ENCODE measurements around the gene SPARCL1. TPM values are rescaled to one million over a fixed set of nuclear protein-coding genes. Genes with fewer than 3 reads are reported as not detected.

SPARCL1 gene
- polyA plus RNA-seq, 1 of the 3 experiments (the other 2 are of a cell fraction) = not detected

DNA sequence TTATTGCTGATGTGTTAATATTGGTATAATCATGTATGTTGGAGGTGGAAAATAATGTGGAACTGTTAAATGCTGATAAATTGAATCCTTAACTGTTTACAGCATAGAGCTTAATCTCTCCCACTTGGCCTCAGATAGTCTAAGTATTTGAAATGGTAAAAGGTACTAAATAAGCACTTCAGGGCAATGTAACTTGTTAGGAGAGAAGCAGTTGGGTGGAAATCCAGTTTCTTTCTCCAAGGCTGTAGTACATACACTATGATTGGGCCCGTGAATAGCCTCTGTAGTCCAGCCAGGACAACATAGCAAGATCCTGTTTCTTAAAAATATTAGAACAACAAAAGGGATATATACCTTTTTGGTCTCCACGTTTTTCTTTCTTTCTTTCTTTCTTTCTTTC, 67.1 kb downstream of the SPARCL1 start:
- WGBS (ENCODE audit: low lambda C conversion rate) = 88% methylated on average over 2 of the region's 2 CpGs
- Histone ChIP-seq H3K27me3 (ENCODE audit: insufficient read depth) (no peaks in the 10 kb centered on the region), H3K9ac (no peak overlapping the region), H3K9me3 (no peaks in the 10 kb centered on the region), H3F3A (replicated peaks; ENCODE audit: insufficient read depth) (no peaks in the 10 kb centered on the region), H3K4me1 (ENCODE audit: control insufficient read depth in 1 of 2, insufficient read depth in 2 of 2, low read depth in 1 of 2, low read length in 1 of 2) (no peaks in the 10 kb centered on the region), H3K4me3 (ENCODE audit: low read depth in 2 of 2, low read length in 1 of 2) (no peak overlapping the region), H3K9me2 (no peaks in the 10 kb centered on the region), H3K27ac (ENCODE audit: low read depth in 2 of 2, low read length in 1 of 2) (no peak overlapping the region), H3K4me2 (no peak overlapping the region), H3K79me2 (ENCODE audit: insufficient read depth) (no peaks in the 10 kb centered on the region), H2AFZ (ENCODE audit: low read depth) (no peak overlapping the region), H4K20me1 (ENCODE audit: insufficient read depth) (no peaks in the 10 kb centered on the region), H3K36me3 (replicated peaks in 1 of 2; ENCODE audit: control insufficient read depth in 1 of 2, insufficient read depth in 2 of 2, low read length in 1 of 2) (peaks cover 8 to 19% of the 10 kb centered on the region in 2 experiments)
- DNase-seq = no peak
- TF ChIP-seq TCF12 (IDR thresholded peaks at IDR 0.05) (no peak), EZH2phosphoT487 (IDR thresholded peaks at IDR 0.05; ENCODE audit: borderline replicate concordance, low read depth) (no peak), REST (IDR thresholded peaks at IDR 0.05; ENCODE audit: low read depth, low read length) (no peak), USF2 (IDR thresholded peaks at IDR 0.05; ENCODE audit: borderline replicate concordance, low read depth, low read length) (no peak), RFX5 (IDR thresholded peaks at IDR 0.05; ENCODE audit: low read length) (no peak), POLR2AphosphoS5 (IDR thresholded peaks at IDR 0.05; ENCODE audit: low read depth, low read length) (no peak), TEAD4 (IDR thresholded peaks at IDR 0.05; ENCODE audit: borderline replicate concordance, insufficient read depth) (no peak), FOXM1 (IDR thresholded peaks at IDR 0.05; ENCODE audit: low read depth) (no peak), NRF1 (IDR thresholded peaks at IDR 0.05; ENCODE audit: low read depth, low read length) (no peak), TAF1 (IDR thresholded peaks at IDR 0.05; ENCODE audit: borderline replicate concordance, low read depth, low read length) (no peak), FOSL2 (IDR thresholded peaks at IDR 0.05; ENCODE audit: borderline replicate concordance, low read depth) (no peak), GATA2 (CRISPR knock-in tag; IDR thresholded peaks at IDR 0.05) (no peak), CTCF (IDR thresholded peaks at IDR 0.05) (no peak), YY1 (IDR thresholded peaks at IDR 0.05; ENCODE audit: low read depth) (no peak), MEF2A (IDR thresholded peaks at IDR 0.05; ENCODE audit: borderline replicate concordance, low read depth) (no peak), USF1 (IDR thresholded peaks at IDR 0.05; ENCODE audit: borderline replicate concordance, low read depth) (no peak), MAX (IDR thresholded peaks at IDR 0.05; ENCODE audit: low read depth) (no peak)
- TF ChIP-seq, protein P1, sequence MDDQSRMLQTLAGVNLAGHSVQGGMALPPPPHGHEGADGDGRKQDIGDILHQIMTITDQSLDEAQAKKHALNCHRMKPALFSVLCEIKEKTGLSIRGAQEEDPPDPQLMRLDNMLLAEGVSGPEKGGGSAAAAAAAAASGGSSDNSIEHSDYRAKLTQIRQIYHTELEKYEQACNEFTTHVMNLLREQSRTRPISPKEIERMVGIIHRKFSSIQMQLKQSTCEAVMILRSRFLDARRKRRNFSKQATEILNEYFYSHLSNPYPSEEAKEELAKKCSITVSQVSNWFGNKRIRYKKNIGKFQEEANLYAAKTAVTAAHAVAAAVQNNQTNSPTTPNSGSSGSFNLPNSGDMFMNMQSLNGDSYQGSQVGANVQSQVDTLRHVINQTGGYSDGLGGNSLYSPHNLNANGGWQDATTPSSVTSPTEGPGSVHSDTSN (IDR thresholded peaks at IDR 0.05) = no peak
- ChIA-PET CTCF (interaction anchor here (1.0 to 1.1 kb wide), 2 partner anchors 86 to 91 kb away, joined by 3 to 5 read pairs; no protein-coding TSS in a partner anchor), POLR2A (no interaction called here)
